Central memory CD8-positive, alpha-beta T cell (primary cell): Measurements from ENCODE around the gene BCAT1.
A peak's percentile ranks its signal among the peaks of the same experiment; 100 is the strongest.

ENCODE experiments used
- ATAC-seq: fragments of 150-1000 bp; cut with Tn5 transposase; replicated peaks from 2 replicates; pipeline ENCODE4 v1.10.0; 2022; ENCODE audit warnings: mild to moderate bottlenecking, moderate FRiP score, moderate number of reproducible peaks; ENCODE audit not compliant: poor library complexity, severe bottlenecking; ENCODE audit errors: extremely low read depth
- DNase-seq, 2 donors: peaks; one replicate each; pipeline ENCODE4 v3.0.0; 2021; ENCODE audit warnings: low spot score in 2 of 2
- H3K27ac Mint-ChIP-seq: one replicate; pipeline ENCODE4 v1.8.0; 2022; ENCODE audit warnings: low read depth, mild to moderate bottlenecking, moderate library complexity, mixed read lengths
- H3K27me3 Mint-ChIP-seq: one replicate; pipeline ENCODE4 v1.8.0; 2022; ENCODE audit warnings: mixed read lengths
- H3K36me3 Mint-ChIP-seq: one replicate; pipeline ENCODE4 v1.8.0; 2022; ENCODE audit warnings: mild to moderate bottlenecking, moderate library complexity, mixed read lengths; ENCODE audit not compliant: insufficient read depth
- H3K4me1 Mint-ChIP-seq: one replicate; pipeline ENCODE4 v1.8.0; 2022; ENCODE audit warnings: mixed read lengths
- H3K4me3 Mint-ChIP-seq: one replicate; pipeline ENCODE4 v1.8.0; 2022; ENCODE audit warnings: mild to moderate bottlenecking, moderate library complexity, mixed read lengths
- H3K9me3 Mint-ChIP-seq: one replicate; pipeline ENCODE4 v1.8.0; 2022; ENCODE audit warnings: mixed read lengths

BCAT1 gene

GRCh38 chr12:24770334-24770733 is 178.6 kb downstream of the BCAT1 start:
- no peak for ATAC-seq
- H3K9me3 Mint-ChIP-seq, result no peaks in the 10 kb centered on the region
- H3K27me3 Mint-ChIP-seq, result no peaks in the 10 kb centered on the region
- H3K4me3 Mint-ChIP-seq, result no peak overlapping the region
- no peak for DNase-seq
- H3K4me1 Mint-ChIP-seq, result no peaks in the 10 kb centered on the region
- H3K27ac Mint-ChIP-seq, result no peak overlapping the region
- no peaks in the 10 kb centered on the region for H3K36me3 Mint-ChIP-seq

- no peaks in the 10 kb centered on the region for H3K27me3 Mint-ChIP-seq
- DNase-seq, result no peak
- H3K36me3 Mint-ChIP-seq, result no peaks in the 10 kb centered on the region
- peak overlapping the region; percentile 33 for H3K27ac Mint-ChIP-seq
- H3K4me3 Mint-ChIP-seq, result no peak overlapping the region
- no peaks in the 10 kb centered on the region for H3K4me1 Mint-ChIP-seq
- no peaks in the 10 kb centered on the region for H3K9me3 Mint-ChIP-seq
- ATAC-seq, result no peak
Observed at GRCh38 chr12:24769682-24770081, 179.2 kb downstream of the BCAT1 start.

GRCh38 chr12:24768415-24768814 is 180.5 kb downstream of the BCAT1 start:
- Mint-ChIP-seq H3K27me3 (no peaks in the 10 kb centered on the region), H3K27ac (no peak overlapping the region), H3K36me3 (no peaks in the 10 kb centered on the region), H3K4me3 (no peak overlapping the region), H3K9me3 (no peaks in the 10 kb centered on the region), H3K4me1 (no peaks in the 10 kb centered on the region)
- ATAC-seq, result no peak
- DNase-seq, result no peak

GRCh38 chr12:24767016-24767415 is 181.9 kb downstream of the BCAT1 start:
- no peaks in the 10 kb centered on the region for H3K4me1 Mint-ChIP-seq
- H3K9me3 Mint-ChIP-seq, result no peaks in the 10 kb centered on the region
- H3K27ac Mint-ChIP-seq, result no peak overlapping the region
- H3K36me3 Mint-ChIP-seq, result no peaks in the 10 kb centered on the region
- no peaks in the 10 kb centered on the region for H3K27me3 Mint-ChIP-seq
- DNase-seq (no peak), ATAC-seq (no peak)
- H3K4me3 Mint-ChIP-seq, result no peak overlapping the region

- H3K27ac Mint-ChIP-seq, result no peak overlapping the region
- no peaks in the 10 kb centered on the region for H3K4me1 Mint-ChIP-seq
- ATAC-seq (no peak), DNase-seq (no peak)
- no peaks in the 10 kb centered on the region for H3K27me3 Mint-ChIP-seq
- H3K36me3 Mint-ChIP-seq, result no peaks in the 10 kb centered on the region
- no peak overlapping the region for H3K4me3 Mint-ChIP-seq
- no peaks in the 10 kb centered on the region for H3K9me3 Mint-ChIP-seq
Observed at GRCh38 chr12:24764712-24765111, 184.2 kb downstream of the BCAT1 start.

GRCh38 chr12:24760606-24761378 is 188.1 kb downstream of the BCAT1 start:
- H3K9me3 Mint-ChIP-seq, result no peaks in the 10 kb centered on the region
- no peaks in the 10 kb centered on the region for H3K4me1 Mint-ChIP-seq
- H3K36me3 Mint-ChIP-seq, result no peaks in the 10 kb centered on the region
- peaks cover 7% of the 10 kb centered on the region for H3K27me3 Mint-ChIP-seq
- no peak for ATAC-seq
- no peak for DNase-seq
- no peak overlapping the region for H3K4me3 Mint-ChIP-seq
- H3K27ac Mint-ChIP-seq, result no peak overlapping the region

GRCh38 chr12:24760162-24760561 is 188.7 kb downstream of the BCAT1 start:
- H3K27me3 Mint-ChIP-seq, result peaks cover 9% of the 10 kb centered on the region
- no peaks in the 10 kb centered on the region for H3K36me3 Mint-ChIP-seq
- no peaks in the 10 kb centered on the region for H3K4me1 Mint-ChIP-seq
- ATAC-seq (no peak), DNase-seq (no peak)
- no peak overlapping the region for H3K4me3 Mint-ChIP-seq
- H3K9me3 Mint-ChIP-seq, result no peaks in the 10 kb centered on the region
- H3K27ac Mint-ChIP-seq, result no peak overlapping the region
